Measurements from ENCODE around the gene LY86.

Gene LY86

GRCh38 chr6:6570929-6571671 lies 17.4 kb upstream of the LY86 start:
- DNase-seq = no peak

- no peak for DNase-seq
Observed at GRCh38 chr6:6575143-6575542, 13.4 kb upstream of the LY86 start.

- no peak for DNase-seq
Observed at GRCh38 chr6:6577735-6578134, 10.8 kb upstream of the LY86 start.

GRCh38 chr6:6579281-6579680 lies 9.2 kb upstream of the LY86 start:
- DNase-seq = no peak

GRCh38 chr6:6580225-6580856 lies 8.2 kb upstream of the LY86 start:
- no peak for DNase-seq

GRCh38 chr6:6581054-6581453 lies 7.5 kb upstream of the LY86 start:
- DNase-seq = no peak

GRCh38 chr6:6582131-6582530 lies 6.4 kb upstream of the LY86 start:
- no peak for DNase-seq

- DNase-seq = no peak
Observed at GRCh38 chr6:6583836-6584235, 4.7 kb upstream of the LY86 start.

GRCh38 chr6:6584310-6585002 lies 4.1 kb upstream of the LY86 start:
- DNase-seq = no peak

GRCh38 chr6:6585003-6585311 lies 3.6 kb upstream of the LY86 start:
- DNase-seq = no peak

GRCh38 chr6:6586167-6586566 lies 2.4 kb upstream of the LY86 start:
- DNase-seq = no peak

GRCh38 chr6:6586671-6587526 lies 1.6 kb upstream of the LY86 start:
- DNase-seq = no peak

- no peak for DNase-seq
Observed at GRCh38 chr6:6587696-6588063, 840 bp upstream of the LY86 start.

GRCh38 chr6:6588924-6589709 lies 597 bp downstream of the LY86 start:
- no peak for DNase-seq

- no peak for DNase-seq
Observed at GRCh38 chr6:6590530-6590929, 2.0 kb downstream of the LY86 start.

- DNase-seq = no peak
Observed at GRCh38 chr6:6591778-6592465, 3.4 kb downstream of the LY86 start.

- no peak for DNase-seq
Observed at GRCh38 chr6:6592826-6593475, 4.4 kb downstream of the LY86 start.

GRCh38 chr6:6593867-6594468 lies 5.4 kb downstream of the LY86 start:
- DNase-seq = no peak

GRCh38 chr6:6595025-6595424 lies 6.5 kb downstream of the LY86 start:
- no peak for DNase-seq

- no peak for DNase-seq
Observed at GRCh38 chr6:6595952-6596351, 7.4 kb downstream of the LY86 start.
